NCI-H345 treated with DMSO at 0.1 percent for 48 hours (cell line): ENCODE data around the gene STK32C.

ENCODE experiments used
- DNase-seq: peaks from one replicate; lab custom pipeline; 2025; ENCODE audit not compliant: unreplicated experiment; lab: John Stamatoyannopoulos, UW

STK32C gene

GRCh38 chr10:132250481-132251475 is 57.0 kb downstream of the STK32C start:
- DNase-seq, result no peak

GRCh38 chr10:132249824-132250375 is 57.9 kb downstream of the STK32C start:
- no peak for DNase-seq

DNA sequence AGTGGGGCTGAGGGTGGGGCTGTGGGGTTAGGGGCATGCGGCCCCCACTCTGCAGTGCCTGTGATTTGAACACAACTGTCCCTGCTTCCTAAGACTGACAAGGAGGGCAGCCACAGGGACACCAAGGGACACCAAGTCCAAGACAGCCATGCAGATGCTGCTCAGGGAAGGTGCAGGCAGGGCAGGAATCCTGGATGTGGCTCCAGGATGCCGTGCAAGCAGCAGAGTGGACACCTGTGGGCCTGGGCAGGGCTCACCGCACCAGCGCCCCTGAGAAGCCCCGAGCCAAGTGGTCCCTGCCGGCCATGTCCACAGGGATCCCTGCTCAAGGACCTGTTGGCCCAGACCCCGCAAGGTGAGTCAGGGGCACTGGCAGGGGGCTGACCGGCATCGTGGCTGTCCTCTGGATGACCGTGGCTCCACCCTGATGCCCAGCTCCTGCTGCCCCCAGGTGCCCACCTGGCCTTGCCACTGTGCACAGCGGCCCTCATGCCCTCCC is 58.5 kb downstream of the STK32C start:
- DNase-seq, result no peak

DNA sequence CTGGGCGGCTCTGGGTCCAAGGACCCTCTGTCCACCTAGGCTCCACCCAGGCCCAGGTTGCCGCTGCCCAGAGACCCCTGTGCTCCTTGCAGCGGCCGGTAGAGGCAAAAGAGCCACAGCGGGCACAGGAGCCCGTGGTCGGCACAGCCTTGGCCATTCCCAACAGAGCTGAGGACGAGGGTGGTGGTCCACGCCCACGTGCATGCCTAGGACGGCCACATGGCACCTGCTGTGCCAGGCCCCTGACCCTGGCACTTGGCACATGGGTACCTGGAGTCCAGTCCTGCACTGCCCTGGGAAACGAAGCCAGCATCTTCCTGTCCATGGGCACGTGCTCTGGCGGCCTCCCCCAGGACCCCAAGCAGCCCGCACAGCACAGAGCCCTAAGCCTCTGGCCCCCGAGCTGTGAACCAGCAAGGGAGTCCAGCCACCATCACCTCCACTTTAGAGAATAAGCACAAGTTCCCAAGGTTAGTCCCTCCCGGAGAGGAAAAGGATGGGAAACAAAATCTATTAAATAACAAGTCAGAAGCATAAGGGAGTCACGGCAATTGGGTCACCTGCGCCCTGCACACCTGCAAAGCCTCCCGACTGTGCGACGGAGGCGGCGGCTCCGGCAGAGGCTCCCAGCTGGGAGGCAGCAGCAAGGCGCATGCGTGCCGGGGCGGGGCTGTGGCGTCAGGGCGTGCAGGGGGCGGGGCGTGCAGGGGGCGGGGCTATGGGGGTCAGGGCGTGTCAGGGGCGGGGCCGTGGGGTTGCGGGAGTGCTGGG is 59.1 kb downstream of the STK32C start:
- DNase-seq, result peak; percentile 35

GRCh38 chr10:132247943-132248342 is 59.8 kb downstream of the STK32C start:
- DNase-seq, result no peak

GRCh38 chr10:132246296-132246695 is 61.5 kb downstream of the STK32C start:
- no peak for DNase-seq

- DNase-seq, result no peak
Observed at GRCh38 chr10:132245056-132245455, 62.7 kb downstream of the STK32C start.

DNA sequence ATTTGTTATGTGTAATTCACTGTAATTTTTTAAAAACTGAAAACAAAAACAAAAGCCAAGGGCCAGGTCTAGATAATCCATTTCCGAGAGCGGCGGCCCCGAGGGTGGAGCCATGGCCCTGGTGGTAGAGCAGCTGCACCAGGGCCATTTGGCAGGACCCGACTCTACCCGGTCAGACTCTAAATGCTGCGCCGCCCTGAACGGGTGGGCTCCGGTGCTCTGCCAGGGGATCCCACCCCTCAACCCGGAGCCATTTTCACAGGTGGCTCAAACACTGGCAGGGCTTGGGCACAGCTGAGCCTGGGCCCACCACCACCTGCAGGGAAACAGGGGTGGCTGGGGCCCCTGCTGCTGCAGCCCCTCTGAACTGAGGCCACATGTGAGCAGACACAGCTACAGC is 64.1 kb downstream of the STK32C start:
- DNase-seq, result no peak

DNA sequence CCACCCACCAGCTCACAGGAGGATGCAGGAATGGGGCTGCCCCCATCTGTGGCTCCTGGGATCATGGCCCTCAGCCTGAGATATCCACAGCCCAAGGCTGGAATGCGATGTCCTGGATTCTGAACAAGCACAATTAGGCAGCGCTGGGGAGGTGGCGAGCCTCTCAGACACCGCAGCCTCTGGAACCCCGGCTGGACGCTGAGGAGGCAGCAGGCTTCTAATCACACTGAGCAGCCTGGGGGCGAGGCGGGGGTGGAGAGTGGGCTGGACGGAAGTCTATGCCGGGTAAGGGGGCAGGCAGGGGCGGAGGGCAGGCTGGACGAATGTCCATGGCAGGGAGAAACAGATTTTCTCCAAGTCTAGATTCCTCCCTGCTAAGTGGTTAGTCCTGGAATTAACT is 64.6 kb downstream of the STK32C start:
- no peak for DNase-seq

DNA sequence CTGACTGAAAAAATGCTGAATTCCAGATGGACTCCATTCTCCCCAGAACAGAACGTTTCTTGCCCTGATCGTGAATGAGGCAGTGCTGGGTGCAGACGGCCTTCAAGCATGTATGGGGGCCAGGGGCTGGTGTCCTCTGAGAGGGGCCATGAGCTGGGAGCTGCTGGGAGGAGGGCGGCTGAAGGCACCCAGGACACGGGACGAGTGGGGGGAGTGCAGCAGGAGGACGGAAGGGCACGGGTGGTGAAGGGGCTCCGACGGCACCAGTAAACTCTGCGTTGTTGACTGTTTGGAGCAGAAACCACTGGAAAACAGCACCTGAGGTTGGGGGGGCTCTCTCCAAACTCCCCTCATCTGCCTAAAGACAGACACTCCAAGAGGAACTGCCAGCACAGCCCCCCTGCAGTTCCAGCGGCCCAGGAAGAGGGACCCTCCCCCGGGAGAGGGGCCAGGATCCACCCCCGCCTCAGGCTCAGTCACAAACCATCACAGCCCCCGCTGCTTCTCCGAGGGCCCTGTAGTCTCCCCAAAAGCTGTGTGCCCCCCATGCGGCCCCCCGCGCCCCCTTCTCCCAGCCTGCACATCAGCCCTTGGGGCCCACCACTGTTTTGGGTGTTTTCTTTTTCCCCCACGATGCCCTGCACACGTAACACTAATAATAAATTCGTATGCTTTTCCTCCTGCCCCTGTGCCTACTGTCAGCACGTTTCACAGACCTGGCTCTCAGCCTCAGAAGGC is 65.5 kb downstream of the STK32C start:
- DNase-seq, result no peak

DNA sequence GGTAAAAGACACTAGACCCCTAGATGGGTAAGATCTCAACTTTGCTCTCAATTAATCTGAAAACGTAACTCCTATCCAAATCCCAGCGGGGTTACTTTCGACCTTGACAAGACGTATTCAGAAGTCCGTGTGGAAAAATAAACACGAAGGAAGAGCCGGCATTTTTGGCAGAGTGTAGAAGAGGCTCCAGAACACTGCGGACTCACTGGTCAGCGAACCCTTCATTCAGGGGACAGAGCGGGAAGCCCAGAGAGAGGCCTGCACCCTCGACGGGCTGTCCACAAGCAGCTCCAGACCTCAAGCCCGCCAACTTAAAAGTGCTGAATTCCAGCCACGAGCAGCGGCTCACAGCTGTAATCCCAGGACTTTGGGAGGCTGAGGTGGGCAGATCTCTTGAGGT is 66.3 kb downstream of the STK32C start:
- DNase-seq, result no peak

- no peak for DNase-seq
Observed at GRCh38 chr10:132241086-132241485, 66.7 kb downstream of the STK32C start.

DNA sequence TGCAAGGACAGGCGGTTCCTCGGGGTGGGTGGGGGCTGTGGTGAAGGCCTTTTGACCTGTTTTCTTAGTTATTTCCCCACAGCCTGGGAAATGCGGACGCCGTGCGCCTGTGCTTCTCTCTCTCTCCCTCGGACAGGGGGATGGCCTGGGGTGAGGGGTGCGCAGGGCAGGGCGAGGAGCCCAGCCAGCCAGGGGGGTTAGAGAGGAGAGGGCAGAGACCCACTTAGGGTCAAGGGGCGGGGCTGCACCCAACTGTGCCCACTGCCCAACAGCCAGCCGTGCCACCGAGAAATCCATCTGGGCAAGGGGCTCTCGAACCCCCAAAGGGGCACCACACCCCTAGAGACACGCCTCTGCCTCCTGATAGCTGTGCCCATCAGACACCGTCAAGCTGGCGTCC is 67.2 kb downstream of the STK32C start:
- DNase-seq, result no peak

GRCh38 chr10:132240156-132240555 is 67.6 kb downstream of the STK32C start:
- no peak for DNase-seq

DNA sequence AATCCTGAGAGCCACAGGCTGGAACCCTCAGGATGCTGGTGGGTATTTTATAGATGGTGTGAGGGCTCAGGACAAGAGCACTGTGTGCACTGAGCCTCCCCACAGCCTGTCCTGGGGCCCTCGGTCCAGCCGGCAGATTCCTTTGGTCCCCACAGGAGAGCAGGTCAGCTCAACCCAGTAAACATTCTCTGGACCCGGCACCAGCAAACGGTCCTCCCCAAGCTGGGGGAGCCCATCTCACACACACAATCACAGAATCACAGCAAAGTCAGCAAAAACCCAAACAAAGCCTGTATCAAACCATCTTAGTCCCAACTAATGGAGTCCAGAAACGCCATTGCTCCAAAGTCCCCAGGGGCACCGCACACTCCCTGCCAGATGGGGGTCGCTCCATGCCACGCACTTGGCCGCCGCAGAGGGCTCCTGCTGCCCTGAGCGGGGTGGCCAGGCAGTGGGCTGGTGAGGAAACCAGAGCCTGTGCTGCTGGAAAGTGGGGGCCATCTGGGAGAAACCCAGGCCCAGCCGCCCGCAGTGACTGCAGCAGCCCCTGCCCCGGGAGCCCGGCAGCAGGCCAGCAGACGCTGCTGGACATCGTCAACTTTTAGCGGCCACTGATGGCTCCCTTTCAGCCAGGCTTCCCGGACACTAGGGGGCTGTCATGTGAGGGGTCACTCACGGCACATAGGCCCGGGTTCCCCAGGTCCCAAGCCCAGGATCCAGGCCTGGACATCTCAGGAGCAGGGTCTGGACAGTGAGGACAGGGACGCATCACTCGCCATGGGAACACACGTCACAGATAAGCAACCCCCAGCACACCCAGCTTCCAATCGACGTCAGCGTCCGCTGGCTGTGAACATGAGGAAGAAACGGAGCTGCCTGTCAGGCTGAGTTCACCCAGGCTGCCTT is 68.4 kb downstream of the STK32C start:
- no peak for DNase-seq

GRCh38 chr10:132238371-132239125 is 69.2 kb downstream of the STK32C start:
- no peak for DNase-seq

GRCh38 chr10:132237871-132238270 is 69.9 kb downstream of the STK32C start:
- DNase-seq, result no peak

DNA sequence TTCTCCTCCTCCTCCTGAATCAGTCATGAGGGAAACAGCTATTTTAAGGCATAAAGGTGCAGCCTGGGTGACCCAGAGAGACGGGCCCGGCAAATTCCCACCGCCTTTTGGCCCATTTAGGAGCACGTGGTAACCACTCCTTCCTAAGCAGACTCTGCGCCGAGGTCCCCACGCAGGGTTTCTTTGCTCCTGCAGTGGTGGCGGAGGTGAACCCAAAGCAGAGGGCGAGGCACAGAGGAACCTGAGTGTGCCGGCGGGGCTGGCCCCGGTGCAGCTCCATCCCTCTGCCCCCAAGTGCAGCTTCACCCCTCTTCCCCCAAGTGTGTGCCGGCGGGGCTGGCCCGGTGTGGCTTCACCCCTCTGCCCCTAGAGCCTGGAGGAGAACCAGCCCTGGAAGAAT is 70.4 kb downstream of the STK32C start:
- no peak for DNase-seq

DNA sequence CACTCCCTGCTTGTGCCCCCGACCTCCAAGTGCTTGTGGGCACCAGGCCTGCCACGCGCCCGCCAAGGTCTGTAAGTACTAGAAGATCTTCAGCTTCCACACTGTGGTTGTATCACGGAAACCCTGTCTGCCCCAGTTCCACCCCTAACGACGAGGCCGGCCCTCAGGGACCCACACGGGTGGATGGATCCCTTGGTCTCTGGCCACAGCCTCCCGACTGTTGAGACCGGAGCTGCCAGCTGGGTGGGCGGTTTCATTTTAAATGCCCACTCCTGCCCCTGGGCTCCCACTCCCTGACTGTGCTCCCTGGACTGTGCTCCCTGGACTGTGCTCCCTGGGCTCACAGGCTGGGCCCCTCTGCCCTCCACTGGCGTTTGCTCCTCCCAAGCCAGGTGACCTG is 70.9 kb downstream of the STK32C start:
- DNase-seq, result no peak
